Measurements from ENCODE around the gene NEGR1. TPM values are rescaled to one million over a fixed set of nuclear protein-coding genes. Genes with fewer than 3 reads are reported as not detected.
A peak's percentile ranks its signal among the peaks of the same experiment; 100 is the strongest.

NEGR1 gene
- total RNA-seq, 1 donor from 2014 or later, result 0.58 TPM

DNA sequence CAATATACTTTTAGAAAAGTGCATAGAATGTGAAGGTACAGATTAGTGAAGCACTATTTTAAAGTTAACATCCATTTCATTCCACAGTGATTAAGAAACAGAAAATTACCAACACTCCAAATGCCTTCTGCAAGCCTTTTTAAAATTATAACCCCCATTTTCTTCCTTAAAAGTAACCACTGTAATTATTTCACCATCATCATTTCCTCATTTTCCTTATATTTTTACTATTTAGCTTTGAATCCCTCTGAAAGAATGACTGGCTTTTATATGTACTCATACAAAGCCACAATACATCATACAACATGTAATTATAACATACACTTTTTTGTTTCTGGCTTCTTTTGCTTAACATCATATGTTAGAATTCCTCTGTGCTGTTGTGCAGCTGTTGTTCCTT is 6.5 kb upstream of the NEGR1 start:
- Mint-ChIP-seq H3K4me1 (no peaks in the 10 kb centered on the region), H3K27ac (ENCODE audit: unreplicated experiment) (no peak overlapping the region), H3K9me3 (no peaks in the 10 kb centered on the region), H3K4me3 (no peak overlapping the region), H3K27me3 (ENCODE audit: low read depth) (peaks cover 39% of the 10 kb centered on the region), H3K36me3 (ENCODE audit: low read depth) (no peaks in the 10 kb centered on the region)
- TF ChIP-seq, protein P1, sequence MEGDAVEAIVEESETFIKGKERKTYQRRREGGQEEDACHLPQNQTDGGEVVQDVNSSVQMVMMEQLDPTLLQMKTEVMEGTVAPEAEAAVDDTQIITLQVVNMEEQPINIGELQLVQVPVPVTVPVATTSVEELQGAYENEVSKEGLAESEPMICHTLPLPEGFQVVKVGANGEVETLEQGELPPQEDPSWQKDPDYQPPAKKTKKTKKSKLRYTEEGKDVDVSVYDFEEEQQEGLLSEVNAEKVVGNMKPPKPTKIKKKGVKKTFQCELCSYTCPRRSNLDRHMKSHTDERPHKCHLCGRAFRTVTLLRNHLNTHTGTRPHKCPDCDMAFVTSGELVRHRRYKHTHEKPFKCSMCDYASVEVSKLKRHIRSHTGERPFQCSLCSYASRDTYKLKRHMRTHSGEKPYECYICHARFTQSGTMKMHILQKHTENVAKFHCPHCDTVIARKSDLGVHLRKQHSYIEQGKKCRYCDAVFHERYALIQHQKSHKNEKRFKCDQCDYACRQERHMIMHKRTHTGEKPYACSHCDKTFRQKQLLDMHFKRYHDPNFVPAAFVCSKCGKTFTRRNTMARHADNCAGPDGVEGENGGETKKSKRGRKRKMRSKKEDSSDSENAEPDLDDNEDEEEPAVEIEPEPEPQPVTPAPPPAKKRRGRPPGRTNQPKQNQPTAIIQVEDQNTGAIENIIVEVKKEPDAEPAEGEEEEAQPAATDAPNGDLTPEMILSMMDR (conservative IDR thresholded peaks at IDR 0.05), result no peak
- DNase-seq (ENCODE audit: low read depth, low spot score), result no peak

DNA sequence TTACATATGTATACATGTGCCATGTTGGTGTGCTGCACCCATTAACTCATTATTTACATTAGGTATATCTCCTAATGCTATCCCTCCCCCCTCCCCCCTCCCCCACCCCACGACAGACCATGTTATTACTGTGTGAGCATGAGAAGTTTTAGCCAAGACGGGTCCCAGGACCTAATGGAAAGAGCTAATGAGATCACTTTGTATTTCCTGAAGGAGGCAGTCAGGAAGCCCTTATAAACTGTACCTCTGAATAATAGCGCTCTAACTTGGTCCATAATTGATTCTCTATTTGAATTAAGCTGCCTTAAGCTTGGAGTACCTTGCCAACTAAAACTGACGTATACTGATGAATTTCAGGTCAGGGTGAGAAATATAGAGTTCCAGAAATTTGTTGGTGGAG is 4.1 kb upstream of the NEGR1 start:
- H3K4me3 Mint-ChIP-seq, result no peak overlapping the region
- peaks cover 36% of the 10 kb centered on the region for H3K27me3 Mint-ChIP-seq (ENCODE audit: low read depth)
- no peak overlapping the region for H3K27ac Mint-ChIP-seq (ENCODE audit: unreplicated experiment)

DNA sequence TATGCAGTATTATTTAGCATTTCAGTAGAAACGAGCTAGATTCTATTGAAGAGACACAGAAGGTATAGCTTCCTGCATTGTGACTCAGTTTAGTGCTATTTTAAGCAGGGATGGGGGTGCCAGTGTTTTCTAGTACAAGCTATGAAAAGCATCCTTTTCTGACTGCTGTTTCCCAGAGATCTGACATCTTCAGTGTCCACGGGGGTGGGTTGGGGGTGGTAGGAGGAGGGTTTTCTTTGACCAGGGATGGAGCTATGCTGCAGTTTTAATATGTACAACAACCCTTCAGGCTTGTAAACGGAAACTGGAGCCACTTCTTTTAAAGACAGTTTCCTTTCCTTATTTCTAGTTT is 2.7 kb upstream of the NEGR1 start:
- Mint-ChIP-seq H3K4me1 (peaks cover 12% of the 10 kb centered on the region), H3K4me3 (no peak overlapping the region), H3K9me3 (no peaks in the 10 kb centered on the region), H3K36me3 (ENCODE audit: low read depth) (no peaks in the 10 kb centered on the region), H3K27ac (ENCODE audit: unreplicated experiment) (no peak overlapping the region), H3K27me3 (ENCODE audit: low read depth) (peaks cover 41% of the 10 kb centered on the region)
- DNase-seq (ENCODE audit: low read depth, low spot score), result no peak
- TF ChIP-seq, protein P1 (conservative IDR thresholded peaks at IDR 0.05), result no peak

More for the DNA sequence above, 4.1 kb upstream of the NEGR1 start:
- Mint-ChIP-seq H3K4me1 (peaks cover 8% of the 10 kb centered on the region), H3K36me3 (ENCODE audit: low read depth) (no peaks in the 10 kb centered on the region), H3K9me3 (no peaks in the 10 kb centered on the region)
- no peak for DNase-seq (ENCODE audit: low read depth, low spot score)
- TF ChIP-seq, protein P1 (conservative IDR thresholded peaks at IDR 0.05), result no peak

DNA sequence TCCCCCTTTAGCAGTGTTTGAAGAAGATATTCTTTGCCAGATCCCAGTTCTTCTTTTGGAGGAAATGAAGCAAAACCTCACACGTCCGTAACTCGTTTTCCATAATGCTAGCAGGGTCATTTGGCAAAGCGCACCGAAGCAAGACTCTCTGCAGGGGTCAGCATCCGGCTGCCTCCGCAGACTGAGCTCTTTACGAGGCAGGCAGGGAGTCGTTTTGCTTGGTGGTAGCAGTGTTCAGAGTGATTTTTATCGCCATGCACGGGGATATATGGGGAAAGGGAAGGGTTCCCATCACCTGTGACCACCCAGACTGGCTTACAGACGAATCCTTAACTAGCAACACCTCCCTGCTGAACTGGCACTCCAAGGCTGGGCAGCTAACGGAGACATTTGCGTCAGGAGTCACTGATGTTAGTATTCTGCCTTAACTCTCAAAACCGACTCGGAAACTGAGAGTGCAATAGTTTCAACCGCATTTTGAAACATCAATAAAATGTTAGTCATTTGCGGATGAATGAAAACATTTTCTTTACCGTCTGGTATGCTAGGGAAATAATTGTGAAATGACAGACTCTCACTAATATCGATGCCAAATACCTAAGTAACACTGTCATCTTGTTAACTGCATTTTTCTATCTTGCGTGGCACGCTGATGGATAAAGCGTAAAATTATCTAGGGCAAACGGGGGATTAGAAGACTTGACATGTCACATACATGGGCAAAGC is 2.2 kb upstream of the NEGR1 start:
- no peak overlapping the region for H3K27ac Mint-ChIP-seq (ENCODE audit: unreplicated experiment)
- DNase-seq (ENCODE audit: low read depth, low spot score), result peak; percentile 28
- H3K27me3 Mint-ChIP-seq (ENCODE audit: low read depth), result peaks cover 45% of the 10 kb centered on the region
- no peaks in the 10 kb centered on the region for H3K36me3 Mint-ChIP-seq (ENCODE audit: low read depth)
- H3K4me3 Mint-ChIP-seq, result no peak overlapping the region
- TF ChIP-seq, protein P1 (conservative IDR thresholded peaks at IDR 0.05), result no peak
- H3K4me1 Mint-ChIP-seq, result peaks cover 12% of the 10 kb centered on the region
- H3K9me3 Mint-ChIP-seq, result no peaks in the 10 kb centered on the region

DNA sequence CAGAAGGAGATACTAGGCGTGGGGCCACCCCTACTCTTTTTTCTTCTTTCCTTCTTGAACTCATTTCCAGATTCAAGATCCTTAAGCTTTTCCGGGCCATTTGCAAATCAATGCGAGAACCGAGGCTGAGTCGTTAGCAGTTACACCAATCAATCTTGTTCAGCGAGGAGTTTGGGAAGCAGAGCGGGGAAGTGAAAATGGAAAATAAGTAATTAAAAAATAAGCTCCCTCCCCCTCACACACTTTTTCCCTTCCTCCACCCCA is 1.7 kb upstream of the NEGR1 start:
- Mint-ChIP-seq H3K9me3 (no peaks in the 10 kb centered on the region), H3K36me3 (ENCODE audit: low read depth) (no peaks in the 10 kb centered on the region), H3K27ac (ENCODE audit: unreplicated experiment) (no peak overlapping the region), H3K4me3 (no peak overlapping the region), H3K27me3 (ENCODE audit: low read depth) (peaks cover 49% of the 10 kb centered on the region), H3K4me1 (peaks cover 12% of the 10 kb centered on the region)
- peak; percentile 46 for DNase-seq (ENCODE audit: low read depth, low spot score)
- TF ChIP-seq, protein P1 (conservative IDR thresholded peaks at IDR 0.05), result no peak
